ENCODE results near the gene SELENOO. TPM values are rescaled to one million over a fixed set of nuclear protein-coding genes. Genes with fewer than 3 reads are reported as not detected.

Gene SELENOO
- total and polyA plus RNA-seq, 2 experiments from 2014 or later: 31.6 to 37.7 TPM

- Histone ChIP-seq H3K36me3 (replicated peaks; ENCODE audit: insufficient read depth, low read depth) (no peaks in the 10 kb centered on the region), H3K9me3 (ENCODE audit: low read depth) (no peaks in the 10 kb centered on the region), H3K4me3 (no peak overlapping the region), H4K20me1 (ENCODE audit: insufficient read depth, poor library complexity, severe bottlenecking) (no peaks in the 10 kb centered on the region), H3K4me2 (no peak overlapping the region), H3K27me3 (no peaks in the 10 kb centered on the region), H3K9me2 (replicated peaks; ENCODE audit: insufficient read depth) (no peaks in the 10 kb centered on the region), H3K4me1 (ENCODE audit: insufficient read depth) (no peaks in the 10 kb centered on the region), H3K79me2 (no peaks in the 10 kb centered on the region), H3K27ac (no peak overlapping the region), H2AFZ (no peak overlapping the region)
- no peak for DNase-seq (ENCODE audit: low spot score)
- no peak for TF ChIP-seq EZH2phosphoT487 (IDR thresholded peaks at IDR 0.05; ENCODE audit: low read depth, severe bottlenecking, unreplicated experiment)
- no peak for TF ChIP-seq CTCF (IDR thresholded peaks at IDR 0.05; ENCODE audit: poor library complexity)
- 89% methylated on average over 7 of the region's 7 CpGs for WGBS (ENCODE audit: low lambda C conversion rate, missing lambda C conversion rate)
Observed at GRCh38 chr22:50153756-50154140, 47.1 kb upstream of the SELENOO start.

GRCh38 chr22:50157709-50158375 is 43.0 kb upstream of the SELENOO start:
- no peak overlapping the region for H2AFZ ChIP-seq
- no peak overlapping the region for H3K4me3 ChIP-seq
- no peaks in the 10 kb centered on the region for H3K79me2 ChIP-seq
- no peaks in the 10 kb centered on the region for H3K9me2 ChIP-seq (replicated peaks; ENCODE audit: insufficient read depth)
- no peaks in the 10 kb centered on the region for H3K4me1 ChIP-seq (ENCODE audit: insufficient read depth)
- H3K27ac ChIP-seq: no peak overlapping the region
- H4K20me1 ChIP-seq (ENCODE audit: insufficient read depth, poor library complexity, severe bottlenecking): no peaks in the 10 kb centered on the region
- H3K27me3 ChIP-seq: no peaks in the 10 kb centered on the region
- 87% methylated on average over 21 of the region's 21 CpGs for WGBS (ENCODE audit: low lambda C conversion rate, missing lambda C conversion rate)
- no peaks in the 10 kb centered on the region for H3K36me3 ChIP-seq (replicated peaks; ENCODE audit: insufficient read depth, low read depth)
- no peak for TF ChIP-seq EZH2 (IDR thresholded peaks at IDR 0.05; ENCODE audit: borderline replicate concordance)
- no peak for TF ChIP-seq EZH2phosphoT487 (IDR thresholded peaks at IDR 0.05; ENCODE audit: low read depth, severe bottlenecking, unreplicated experiment)
- TF ChIP-seq CTCF (IDR thresholded peaks at IDR 0.05; ENCODE audit: poor library complexity): no peak
- H3K9me3 ChIP-seq (ENCODE audit: low read depth): no peaks in the 10 kb centered on the region
- no peak for DNase-seq (ENCODE audit: low spot score)
- H3K4me2 ChIP-seq: no peak overlapping the region

- Histone ChIP-seq H3K27me3 (no peaks in the 10 kb centered on the region), H3K36me3 (replicated peaks; ENCODE audit: insufficient read depth, low read depth) (no peaks in the 10 kb centered on the region), H3K9me3 (ENCODE audit: low read depth) (no peaks in the 10 kb centered on the region), H3K4me3 (no peak overlapping the region), H4K20me1 (ENCODE audit: insufficient read depth, poor library complexity, severe bottlenecking) (no peaks in the 10 kb centered on the region), H3K4me2 (no peak overlapping the region), H3K9me2 (replicated peaks; ENCODE audit: insufficient read depth) (no peaks in the 10 kb centered on the region), H3K27ac (no peak overlapping the region), H3K4me1 (ENCODE audit: insufficient read depth) (no peaks in the 10 kb centered on the region), H2AFZ (no peak overlapping the region), H3K79me2 (no peaks in the 10 kb centered on the region)
- DNase-seq (ENCODE audit: low spot score): no peak
- WGBS (ENCODE audit: low lambda C conversion rate, missing lambda C conversion rate): 77% methylated on average over 7 of the region's 7 CpGs
- TF ChIP-seq EZH2 (IDR thresholded peaks at IDR 0.05; ENCODE audit: borderline replicate concordance): no peak
- TF ChIP-seq CTCF (IDR thresholded peaks at IDR 0.05; ENCODE audit: poor library complexity): no peak
- no peak for TF ChIP-seq EZH2phosphoT487 (IDR thresholded peaks at IDR 0.05; ENCODE audit: low read depth, severe bottlenecking, unreplicated experiment)
Observed at GRCh38 chr22:50160947-50161346, 39.9 kb upstream of the SELENOO start.

Data from hepatocyte (in vitro differentiated cells).